Left ventricle myocardium inferior (tissue), 1 donor: Measurements from ENCODE around the gene CDT1. TPM values are rescaled to one million over a fixed set of nuclear protein-coding genes. Genes with fewer than 3 reads are reported as not detected.

Experiments
- DNase-seq: peaks from one replicate; pipeline ENCODE4 v3.0.0-alpha.2; 2020
- H3K27ac ChIP-seq: fragments of 200-600 bp; replicated peaks from 2 replicates; pipeline ENCODE4 v1.8.0; 2021
- H3K27me3 ChIP-seq: fragments of 200-600 bp; 2 replicates; pipeline ENCODE4 v1.8.0; 2021; ENCODE audit warnings: low read depth
- H3K36me3 ChIP-seq: fragments of 200-600 bp; 2 replicates; pipeline ENCODE4 v1.8.0; 2021
- H3K4me1 ChIP-seq: fragments of 200-600 bp; 2 replicates; pipeline ENCODE4 v1.8.0; 2021
- H3K4me3 ChIP-seq: fragments of 200-600 bp; 2 replicates; pipeline ENCODE4 v1.8.0; 2021; ENCODE audit warnings: mild to moderate bottlenecking, moderate library complexity
- H3K9me3 ChIP-seq: fragments of 200-600 bp; replicated peaks from 2 replicates; pipeline ENCODE4 v1.8.0; 2021
- CTCF ChIP-seq: fragments of 200-600 bp; IDR thresholded peaks from 2 replicates; pipeline ENCODE4 v1.8.0; 2021; ENCODE audit warnings: antibody characterized with exemption, mild to moderate bottlenecking, borderline replicate concordance
- intact Hi-C: fragments of 100-400 bp; cut with micrococcal nuclease; formaldehyde crosslinking; loops from one replicate; pipeline ENCODE4 v1.11.0; 2022
- total RNA-seq: library from RNA; stranded (reverse); fragmentation: NEBNext Ultra II Directional; extraction: Animal tissue kit (Norgen Biotek cat#: 25700); gene quantifications from one replicate; pipeline ENCODE4 v1.2.1, GENCODE V29; 2021
- donor health status: DM: no; HTN: yes; CAD: no; lungs with severe emphysema.

The CDT1 gene
- total RNA-seq, 1 donor from 2014 or later = 0.63 TPM

GRCh38 chr16:88826070-88826840 is 22.7 kb downstream of the CDT1 start:
- no peaks in the 10 kb centered on the region for H3K27me3 ChIP-seq
- no peak for DNase-seq
- H3K9me3 ChIP-seq = no peaks in the 10 kb centered on the region
- H3K27ac ChIP-seq = no peak overlapping the region
- no peak overlapping the region for H3K4me3 ChIP-seq
- TF ChIP-seq CTCF = no peak
- H3K36me3 ChIP-seq = peaks cover 56% of the 10 kb centered on the region
- H3K4me1 ChIP-seq = no peaks in the 10 kb centered on the region
- intact Hi-C loops = no loop called here

- H3K36me3 ChIP-seq = peaks cover 41% of the 10 kb centered on the region
- no peak overlapping the region for H3K4me3 ChIP-seq
- no peak overlapping the region for H3K27ac ChIP-seq
- intact Hi-C loops = no loop called here
- H3K27me3 ChIP-seq = no peaks in the 10 kb centered on the region
- no peaks in the 10 kb centered on the region for H3K9me3 ChIP-seq
- TF ChIP-seq CTCF = no peak
- DNase-seq = no peak
- no peaks in the 10 kb centered on the region for H3K4me1 ChIP-seq
Observed at GRCh38 chr16:88827727-88828126, 24.1 kb downstream of the CDT1 start.

- no peaks in the 10 kb centered on the region for H3K9me3 ChIP-seq
- intact Hi-C loops = no loop called here
- H3K27ac ChIP-seq = no peak overlapping the region
- H3K27me3 ChIP-seq = no peaks in the 10 kb centered on the region
- no peak overlapping the region for H3K4me3 ChIP-seq
- no peaks in the 10 kb centered on the region for H3K4me1 ChIP-seq
- DNase-seq = no peak
- peaks cover 36% of the 10 kb centered on the region for H3K36me3 ChIP-seq
- TF ChIP-seq CTCF = no peak
Observed at GRCh38 chr16:88828711-88829110, 25.1 kb downstream of the CDT1 start.

GRCh38 chr16:88830258-88830657 is 26.7 kb downstream of the CDT1 start:
- H3K27me3 ChIP-seq = no peaks in the 10 kb centered on the region
- no peak overlapping the region for H3K4me3 ChIP-seq
- H3K27ac ChIP-seq = peak overlapping the region; percentile 28
- no peak for TF ChIP-seq CTCF
- peaks cover 34% of the 10 kb centered on the region for H3K36me3 ChIP-seq
- intact Hi-C loops = no loop called here
- H3K9me3 ChIP-seq = no peaks in the 10 kb centered on the region
- no peaks in the 10 kb centered on the region for H3K4me1 ChIP-seq
- peak; percentile 57 for DNase-seq

- Histone ChIP-seq H3K4me3 (no peak overlapping the region), H3K27me3 (no peaks in the 10 kb centered on the region), H3K4me1 (no peaks in the 10 kb centered on the region), H3K36me3 (peaks cover 39% of the 10 kb centered on the region), H3K27ac (peak overlapping the region; percentile 28), H3K9me3 (no peaks in the 10 kb centered on the region)
- TF ChIP-seq CTCF = no peak
- DNase-seq = no peak
- intact Hi-C loops = no loop called here
Observed at GRCh38 chr16:88830783-88831182, 27.2 kb downstream of the CDT1 start.
